AG04449 (cell line): Measurements from ENCODE around the gene PRLR.

ENCODE experiments used
- CTCF ChIA-PET: fragments of 350-600 bp; formaldehyde crosslinking; extraction: SDS; loops from one replicate; lab custom pipeline; 2021; ENCODE audit warnings: antibody characterized with exemption; lab: Yijun Ruan, JAX
- POLR2A ChIA-PET: fragments of 400-600, 350-600 bp; formaldehyde crosslinking; extraction: SDS; loops from one replicate; lab custom pipeline; 2020; ENCODE audit warnings: antibody characterized with exemption, inconsistent platforms; lab: Yijun Ruan, JAX
- DNase-seq: peaks from one replicate; pipeline ENCODE4 v3.0.0-alpha.2; 2010; ENCODE audit warnings: low read depth, low spot score
- H3K4me3 ChIP-seq: 2 replicates; pipeline ENCODE4 v1.5.1; 2011; ENCODE audit warnings: low read depth, mild to moderate bottlenecking, control low read depth, low read length
- TF ChIP-seq, protein P1 (sequence below): IDR thresholded peaks from one replicate; pipeline ENCODE4 v1.5.1; 2011; ENCODE audit warnings: mild to moderate bottlenecking, moderate library complexity, low read length, control low read depth, inconsistent platforms; ENCODE audit not compliant: insufficient read depth; ENCODE audit errors: missing control alignments

The PRLR gene

DNA sequence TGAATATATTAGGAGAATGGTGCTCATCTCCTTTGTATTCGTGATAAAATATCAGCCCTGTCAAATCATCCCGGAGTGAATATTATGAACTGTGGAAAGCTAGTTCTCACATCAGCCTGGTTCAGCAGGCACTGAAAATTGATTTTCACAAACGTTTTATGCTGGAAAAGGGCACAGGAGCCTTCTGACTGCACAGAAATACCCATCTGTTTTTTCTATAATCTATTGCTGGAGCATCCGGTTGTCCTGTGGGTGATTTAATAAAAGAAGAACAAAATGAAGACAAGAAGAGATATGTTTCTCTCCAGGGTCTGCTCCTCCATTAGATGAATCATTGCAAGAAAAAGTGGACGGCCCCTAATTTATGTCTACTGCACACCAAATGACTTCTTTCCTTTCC is 85.3 kb downstream of the PRLR start:
- DNase-seq = no peak
- TF ChIP-seq, protein P1, sequence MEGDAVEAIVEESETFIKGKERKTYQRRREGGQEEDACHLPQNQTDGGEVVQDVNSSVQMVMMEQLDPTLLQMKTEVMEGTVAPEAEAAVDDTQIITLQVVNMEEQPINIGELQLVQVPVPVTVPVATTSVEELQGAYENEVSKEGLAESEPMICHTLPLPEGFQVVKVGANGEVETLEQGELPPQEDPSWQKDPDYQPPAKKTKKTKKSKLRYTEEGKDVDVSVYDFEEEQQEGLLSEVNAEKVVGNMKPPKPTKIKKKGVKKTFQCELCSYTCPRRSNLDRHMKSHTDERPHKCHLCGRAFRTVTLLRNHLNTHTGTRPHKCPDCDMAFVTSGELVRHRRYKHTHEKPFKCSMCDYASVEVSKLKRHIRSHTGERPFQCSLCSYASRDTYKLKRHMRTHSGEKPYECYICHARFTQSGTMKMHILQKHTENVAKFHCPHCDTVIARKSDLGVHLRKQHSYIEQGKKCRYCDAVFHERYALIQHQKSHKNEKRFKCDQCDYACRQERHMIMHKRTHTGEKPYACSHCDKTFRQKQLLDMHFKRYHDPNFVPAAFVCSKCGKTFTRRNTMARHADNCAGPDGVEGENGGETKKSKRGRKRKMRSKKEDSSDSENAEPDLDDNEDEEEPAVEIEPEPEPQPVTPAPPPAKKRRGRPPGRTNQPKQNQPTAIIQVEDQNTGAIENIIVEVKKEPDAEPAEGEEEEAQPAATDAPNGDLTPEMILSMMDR = no peak
- POLR2A ChIA-PET = no interaction called here
- H3K4me3 ChIP-seq = no peak overlapping the region
- CTCF ChIA-PET = interaction anchor here (1.1 to 1.4 kb wide), 2 partner anchors 8 to 38 kb away, joined by 3 read pairs; no protein-coding TSS in a partner anchor

DNA sequence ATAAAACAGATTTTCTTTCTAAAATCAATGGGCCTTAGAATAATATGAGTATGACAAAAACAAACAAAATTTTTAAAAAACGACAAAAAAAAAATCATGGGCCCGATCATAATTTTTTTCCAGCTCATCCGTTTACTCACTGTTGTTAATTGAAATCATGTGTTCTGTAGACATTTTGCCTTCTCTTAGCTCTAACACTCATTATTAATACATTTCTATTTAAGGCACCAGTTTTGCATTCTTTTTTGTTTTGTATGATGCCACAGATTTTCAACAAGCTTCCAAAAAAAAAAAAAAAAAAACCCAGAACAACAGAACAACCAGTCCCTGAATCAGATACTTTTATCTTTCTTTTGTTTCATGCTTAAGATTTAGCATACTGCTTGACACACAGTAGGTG is 86.4 kb downstream of the PRLR start:
- TF ChIP-seq, protein P1 = no peak
- DNase-seq = no peak
- ChIA-PET POLR2A (interaction anchor here (0.7 kb wide), 1 partner anchor 437 kb away, joined by 4 read pairs; no protein-coding TSS in a partner anchor), CTCF (no interaction called here)
- no peak overlapping the region for H3K4me3 ChIP-seq

DNA sequence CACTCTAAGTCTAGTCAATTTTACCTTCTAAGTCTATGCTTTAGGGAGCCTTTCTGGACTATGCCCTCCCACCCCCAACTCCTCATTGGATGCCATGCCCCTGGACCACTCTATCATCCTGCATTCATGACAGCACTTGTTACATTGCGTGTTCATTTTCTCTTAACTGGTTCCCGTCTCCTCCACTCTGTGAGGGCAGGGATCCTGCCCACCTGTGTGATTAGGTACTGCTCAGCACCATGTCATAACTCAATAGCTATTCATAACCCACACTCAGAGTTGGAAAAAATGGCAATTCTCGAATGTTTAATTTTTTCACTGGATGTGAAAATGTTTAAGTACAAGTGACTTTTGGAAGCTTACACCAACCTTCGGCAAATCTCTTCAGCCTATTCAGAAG is 88.5 kb downstream of the PRLR start:
- CTCF ChIA-PET = no interaction called here
- TF ChIP-seq, protein P1 = no peak
- H3K4me3 ChIP-seq = no peak overlapping the region
- DNase-seq = no peak
- POLR2A ChIA-PET = no interaction called here

DNA sequence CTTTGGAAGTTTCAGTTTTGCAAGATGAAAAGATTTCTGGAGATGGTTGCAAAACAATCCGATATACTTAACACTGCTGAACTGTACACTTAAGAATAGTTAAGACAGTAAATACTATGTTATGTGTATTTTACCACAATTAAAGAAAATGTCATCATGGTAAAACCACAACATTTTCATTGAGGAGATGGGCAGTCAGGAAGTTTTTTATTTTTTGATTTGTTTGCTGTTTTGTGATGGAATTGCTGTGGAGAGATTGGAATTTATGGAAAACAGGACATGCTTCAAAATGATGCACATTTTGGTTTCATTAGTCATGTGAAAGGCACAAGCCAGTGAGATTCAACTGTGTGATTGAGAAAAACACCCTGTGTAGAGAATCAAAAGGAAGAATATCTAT is 92.1 kb downstream of the PRLR start:
- TF ChIP-seq, protein P1 = no peak
- ChIA-PET POLR2A (no interaction called here), CTCF (interaction anchor here (1.0 to 1.7 kb wide), 2 partner anchors 7 to 28 kb away, joined by 3 read pairs; no protein-coding TSS in a partner anchor)
- DNase-seq = peak; percentile 45
- no peak overlapping the region for H3K4me3 ChIP-seq

DNA sequence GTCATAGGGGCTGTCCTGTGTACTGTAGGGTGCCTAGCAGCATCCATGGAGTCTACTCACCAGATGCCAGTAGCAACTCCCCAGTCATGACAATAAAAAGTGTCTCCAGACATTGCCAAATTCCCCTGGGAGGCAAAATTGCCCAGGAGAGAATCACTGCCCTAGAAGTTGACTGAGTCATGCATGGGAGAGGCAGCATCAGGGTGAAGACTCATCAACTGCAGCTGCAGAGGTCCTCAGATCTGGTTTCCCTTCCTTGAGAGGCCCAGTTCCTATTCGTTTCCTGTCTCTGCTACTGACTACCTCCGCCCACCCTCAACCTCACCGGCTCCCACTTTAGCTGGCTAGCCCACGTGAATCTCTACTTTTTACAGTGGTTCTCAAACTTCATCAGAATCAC is 93.9 kb downstream of the PRLR start:
- H3K4me3 ChIP-seq = no peak overlapping the region
- POLR2A ChIA-PET = interaction anchor here (0.5 kb wide), 1 partner anchor 81 kb away, joined by 3 read pairs; no protein-coding TSS in a partner anchor
- peak; percentile 86 for DNase-seq
- TF ChIP-seq, protein P1 = no peak
- CTCF ChIA-PET = interaction anchor here (1.7 to 2.0 kb wide), 2 partner anchors 9 to 12 kb away, joined by 3 to 5 read pairs; no protein-coding TSS in a partner anchor

DNA sequence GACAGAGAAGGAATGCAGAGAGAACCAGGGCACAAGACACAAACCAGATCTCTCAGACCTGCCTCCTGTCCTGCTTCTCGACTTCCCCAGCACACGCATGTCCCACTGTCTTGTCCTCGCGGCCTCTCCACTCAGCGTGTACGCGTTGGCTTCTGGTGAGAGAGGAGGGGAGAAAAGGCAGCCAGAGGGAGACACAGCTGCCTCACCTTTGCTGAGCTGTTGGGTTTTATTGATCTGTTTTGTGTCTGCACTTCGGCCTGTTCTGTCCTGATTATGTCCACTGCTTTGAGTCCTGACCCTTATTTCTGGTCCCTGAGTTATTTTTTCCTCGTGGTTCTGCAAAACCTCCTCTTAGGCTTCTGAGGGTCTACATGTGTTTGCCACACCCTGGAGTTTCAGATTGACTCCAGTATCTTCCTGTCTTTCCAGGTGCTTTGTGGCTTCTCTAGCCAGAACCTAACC is 95.0 kb downstream of the PRLR start:
- ChIA-PET POLR2A (no interaction called here), CTCF (no interaction called here)
- TF ChIP-seq, protein P1 = no peak
- DNase-seq = no peak
- no peak overlapping the region for H3K4me3 ChIP-seq
